ENCODE results near the gene NAP1L4.

NAP1L4 gene

DNA sequence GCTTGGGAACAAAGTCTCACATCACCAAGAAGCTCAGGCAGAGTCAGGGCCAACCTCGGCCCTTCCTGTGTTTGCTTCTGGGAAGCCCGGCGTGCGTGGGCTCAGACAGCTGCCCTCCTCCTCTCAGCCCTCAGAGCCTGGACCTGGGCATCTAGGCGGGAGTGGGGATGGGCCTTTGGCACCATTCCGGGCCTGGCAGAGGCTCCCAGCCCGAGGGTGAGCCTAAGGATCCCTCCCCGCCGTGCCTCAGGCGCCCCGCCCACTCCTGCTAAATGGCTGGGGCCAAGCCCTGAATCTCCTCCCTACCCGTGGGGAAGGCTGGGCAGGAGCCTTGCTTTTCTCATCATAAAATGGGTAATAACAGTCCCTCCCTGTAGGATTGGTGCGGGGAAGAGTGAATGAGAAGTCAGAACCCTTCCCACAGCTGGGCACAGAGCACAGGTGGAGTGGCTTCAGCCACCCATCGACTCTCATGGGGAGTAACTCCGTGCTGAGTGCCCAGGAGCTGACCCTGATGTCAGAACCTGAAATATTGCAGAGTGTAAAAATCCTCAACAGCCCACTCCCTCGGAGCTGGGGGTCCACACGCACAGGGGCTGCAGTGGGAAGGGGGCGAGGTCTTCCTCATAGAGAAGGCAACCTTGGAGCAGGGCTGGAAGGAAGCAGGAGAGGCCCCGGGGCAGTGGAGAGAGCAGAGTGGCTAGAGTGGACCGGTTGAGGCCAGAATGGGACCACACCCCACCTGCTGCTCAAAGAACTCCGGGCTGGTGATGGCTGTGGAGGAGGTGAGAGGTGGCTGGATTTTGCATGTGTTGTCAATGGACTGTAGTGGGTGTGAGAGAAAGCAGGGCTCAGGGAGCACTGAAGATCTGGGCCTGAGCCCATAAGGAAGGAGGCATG lies 87.7 kb downstream of the NAP1L4 start:
- ChIA-PET POLR2A (ENCODE audit: low non-redundant PET) (interaction anchor here (1.0 to 1.4 kb wide), 3 partner anchors 23 to 25 kb away, joined by 3 read pairs; no protein-coding TSS in a partner anchor), CTCF (interaction anchor here (0.8 to 1.8 kb wide), 4 partner anchors 12 to 599 kb away, joined by 3 to 7 read pairs (median 4); no protein-coding TSS in a partner anchor)
- peak overlapping the region; percentile 94 for H3K27ac ChIP-seq
- no peak for TF ChIP-seq CTCF (conservative IDR thresholded peaks at IDR 0.05; ENCODE audit: low read depth)
- DNase-seq (ENCODE audit: low spot score): no peak

DNA sequence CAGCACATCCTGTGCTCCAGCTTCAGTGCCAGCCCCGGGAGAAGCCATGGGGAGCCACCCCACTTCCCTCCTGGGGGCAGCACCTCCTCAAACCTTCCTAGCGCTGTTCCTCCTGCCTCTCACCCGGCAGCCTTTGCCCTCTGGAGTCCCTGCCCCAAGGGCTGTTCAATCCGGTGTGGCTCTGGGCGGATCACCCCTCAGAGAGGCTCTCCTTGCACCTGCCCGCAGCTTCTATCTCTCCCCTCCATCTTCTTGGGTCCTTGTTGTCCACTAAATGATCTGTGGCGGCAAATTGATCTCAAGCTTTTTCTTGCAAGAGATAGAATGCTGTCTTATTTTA lies 88.5 kb downstream of the NAP1L4 start:
- ChIA-PET CTCF (interaction anchor here (0.7 to 1.8 kb wide), 5 partner anchors 11 to 598 kb away, joined by 3 to 7 read pairs (median 3); no protein-coding TSS in a partner anchor), POLR2A (ENCODE audit: low non-redundant PET) (interaction anchor here (0.9 to 2.1 kb wide), 5 partner anchors 11 to 30 kb away, joined by 3 to 6 read pairs (median 3); no protein-coding TSS in a partner anchor)
- H3K27ac ChIP-seq: peak overlapping the region; percentile 94
- TF ChIP-seq CTCF (conservative IDR thresholded peaks at IDR 0.05; ENCODE audit: low read depth): no peak
- no peak for DNase-seq (ENCODE audit: low spot score)

GRCh38 chr11:2902784-2903671 lies 89.1 kb downstream of the NAP1L4 start:
- POLR2A ChIA-PET (ENCODE audit: low non-redundant PET): interaction anchor here (0.8 to 2.1 kb wide), 9 partner anchors 8 to 370 kb away, joined by 3 to 6 read pairs (median 3); no protein-coding TSS in a partner anchor
- H3K27ac ChIP-seq: peak overlapping the region; percentile 94
- CTCF ChIA-PET: interaction anchor here (0.6 to 1.8 kb wide), 8 partner anchors 10 to 1733 kb away, joined by 3 to 7 read pairs (median 3); no protein-coding TSS in a partner anchor
- TF ChIP-seq CTCF (conservative IDR thresholded peaks at IDR 0.05; ENCODE audit: low read depth): no peak
- DNase-seq (ENCODE audit: low spot score): no peak

DNA sequence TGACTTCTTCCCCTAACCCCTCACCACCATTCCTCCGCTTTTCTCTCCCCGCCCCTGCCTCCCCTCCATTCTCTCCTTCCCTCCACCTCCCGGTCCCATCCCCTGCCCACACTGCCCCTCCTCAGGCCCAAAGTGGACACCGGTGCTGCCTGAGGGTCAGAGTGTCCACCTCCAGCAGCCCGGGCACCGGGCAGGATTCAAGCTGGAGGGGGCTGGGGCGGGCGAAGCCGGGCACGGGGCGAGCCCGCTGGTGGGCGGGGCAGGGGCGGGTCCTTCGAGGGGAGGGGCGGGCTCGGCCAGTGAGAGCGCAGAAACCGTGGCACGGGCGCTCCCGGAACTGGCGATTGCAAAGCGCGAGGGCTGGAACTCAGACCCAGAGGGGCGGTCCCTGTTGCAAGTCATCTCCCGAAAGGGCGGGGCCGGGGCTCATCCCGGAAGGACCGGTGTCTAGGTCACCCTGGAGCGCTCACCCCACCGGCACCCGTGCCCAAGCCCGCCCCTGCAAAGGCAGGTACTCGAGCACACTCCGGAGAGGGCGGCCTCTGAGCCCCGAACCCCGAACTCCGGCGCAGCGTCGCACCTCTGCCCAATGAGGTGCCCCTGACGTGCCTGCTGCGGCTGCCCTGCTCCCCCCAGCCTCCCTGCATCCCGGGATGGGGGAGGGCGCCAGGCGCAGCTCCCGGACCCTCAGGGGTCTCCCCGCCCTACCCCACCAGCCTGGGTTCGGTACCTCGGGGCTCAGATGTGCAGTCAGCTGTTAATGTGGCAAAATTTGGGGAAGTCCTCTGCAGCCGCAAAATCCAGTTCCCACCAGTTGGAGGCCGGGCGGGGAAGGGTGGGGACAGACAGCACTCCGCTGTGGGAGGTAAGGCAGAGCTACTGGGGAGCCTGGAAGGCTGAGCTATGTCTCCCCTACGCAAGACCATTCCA lies 90.0 kb downstream of the NAP1L4 start:
- peak; percentile 92 for DNase-seq (ENCODE audit: low spot score)
- ChIA-PET CTCF (interaction anchor here (0.6 to 1.8 kb wide), 7 partner anchors 9 to 698 kb away, joined by 3 to 7 read pairs (median 4); no protein-coding TSS in a partner anchor), POLR2A (ENCODE audit: low non-redundant PET) (interaction anchor here (0.5 to 2.1 kb wide), 8 partner anchors 9 to 369 kb away, joined by 3 to 6 read pairs (median 4); partner anchors contain the start of gene KCNQ1OT1)
- TF ChIP-seq CTCF (conservative IDR thresholded peaks at IDR 0.05; ENCODE audit: low read depth): no peak
- H3K27ac ChIP-seq: peak overlapping the region; percentile 94

DNA sequence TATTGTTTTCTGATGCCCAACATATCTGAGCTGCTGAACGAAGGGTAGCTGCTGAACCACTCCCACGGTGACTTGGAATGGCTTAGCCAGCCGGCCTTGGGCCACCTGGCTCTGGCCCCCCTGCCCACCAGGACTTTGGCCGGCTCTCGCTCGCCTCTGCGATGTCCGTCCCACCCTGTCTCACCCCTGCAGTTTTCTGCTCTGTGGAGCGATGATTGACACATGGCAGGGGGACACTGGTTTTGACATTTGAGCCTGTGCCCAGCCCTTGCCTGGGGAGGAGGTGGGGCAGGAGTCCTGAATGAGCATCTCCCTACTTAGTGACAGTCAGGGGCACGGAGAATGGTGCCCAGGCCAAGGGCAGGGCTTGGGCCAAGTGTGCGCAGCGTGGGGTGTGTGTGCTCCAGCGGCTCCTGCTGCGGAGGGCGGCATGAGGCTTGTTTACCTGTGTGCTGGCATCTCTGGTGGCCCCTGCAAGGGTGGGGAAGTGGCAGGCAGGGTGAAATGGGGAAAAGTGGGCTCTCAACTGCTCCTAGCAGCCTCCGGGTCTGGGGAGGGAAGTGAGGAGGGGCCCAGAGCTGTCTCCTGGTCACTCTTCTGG lies 90.8 kb downstream of the NAP1L4 start:
- TF ChIP-seq CTCF (conservative IDR thresholded peaks at IDR 0.05; ENCODE audit: low read depth): no peak
- no peak for DNase-seq (ENCODE audit: low spot score)
- CTCF ChIA-PET: interaction anchor here (0.6 to 1.0 kb wide), 3 partner anchors 9 to 697 kb away, joined by 3 to 5 read pairs (median 4); no protein-coding TSS in a partner anchor
- POLR2A ChIA-PET (ENCODE audit: low non-redundant PET): interaction anchor here (0.6 to 0.8 kb wide), 2 partner anchors 23 to 181 kb away, joined by 3 to 4 read pairs; no protein-coding TSS in a partner anchor
- H3K27ac ChIP-seq: peak overlapping the region; percentile 94

Data from RWPE1 (cell line).